Panc1 (cell line): ENCODE data around the gene KRTAP24-1. TPM values are rescaled to one million over a fixed set of nuclear protein-coding genes. Genes with fewer than 3 reads are reported as not detected.

ENCODE experiments used
- ATAC-seq: fragments of 200-7000 bp; cut with Tn5 transposase; 2 replicates; pipeline ENCODE4 v1.9.1; 2020; ENCODE audit warnings: mild to moderate bottlenecking, moderate library complexity
- BruUV-seq: library from RNA; stranded (reverse); fragments of 400-500 nt; replicated peaks from 2 replicates; lab custom pipeline; 2021; lab: Mats Ljungman, UMichigan
- CTCF ChIA-PET: fragments of 300-600 bp; sonication (Branson Sonifier 250); formaldehyde crosslinking; loops from one replicate; lab custom pipeline; 2022; ENCODE audit warnings: antibody characterized with exemption; lab: Charles Lee
- POLR2A ChIA-PET: fragments of 300-600 bp; sonication (Branson Sonifier 250); formaldehyde crosslinking; loops from one replicate; lab custom pipeline; 2022; ENCODE audit warnings: antibody characterized with exemption; lab: Charles Lee
- DNase-seq: peaks from one replicate; pipeline ENCODE4 v3.0.0-alpha.2; 2010; ENCODE audit warnings: low read depth, low spot score
- H3K27ac ChIP-seq: 2 replicates; pipeline ENCODE4 v1.5.1; 2011; ENCODE audit warnings: mild to moderate bottlenecking, low read length, inconsistent platforms
- H3K27me3 ChIP-seq: fragments of 200-500 bp; sonication (Bioruptor generic); 2 replicates; pipeline ENCODE4 v1.6.0; 2014; ENCODE audit warnings: low read length, inconsistent platforms; ENCODE audit not compliant: control insufficient read depth, insufficient read depth
- H3K36me3 ChIP-seq: fragments of 200-500 bp; sonication (Bioruptor generic); 2 replicates; pipeline ENCODE4 v1.5.1; 2014; ENCODE audit warnings: inconsistent platforms, mild to moderate bottlenecking, low read length, moderate library complexity; ENCODE audit not compliant: control insufficient read depth, insufficient read depth
- H3K4me1 ChIP-seq: 2 replicates; pipeline ENCODE4 v1.5.1; 2011; ENCODE audit warnings: inconsistent platforms, mild to moderate bottlenecking, low read length, moderate library complexity; ENCODE audit not compliant: control insufficient read depth, insufficient read depth
- H3K4me3 ChIP-seq, 2 experiments: 2 replicates each; pipeline ENCODE4 v1.5.1; 2011 to 2012; ENCODE audit warnings: low read depth in 2 of 2, low read length in 2 of 2, mild to moderate bottlenecking in 2 of 2, inconsistent platforms in 1 of 2, moderate library complexity in 1 of 2
- H3K9me3 ChIP-seq: fragments of 200-500 bp; sonication (Bioruptor generic); 2 replicates; pipeline ENCODE4 v1.5.1; 2014; ENCODE audit warnings: low read depth, mild to moderate bottlenecking, inconsistent platforms, low read length, moderate library complexity; ENCODE audit not compliant: control insufficient read depth, insufficient read depth
- POLR2AphosphoS5 ChIP-seq: IDR thresholded peaks from 2 replicates; pipeline ENCODE4 v1.6.1; 2012; ENCODE audit warnings: mild to moderate bottlenecking, low read depth, low read length, moderate library complexity
- SIN3A ChIP-seq: IDR thresholded peaks from 2 replicates; pipeline ENCODE4 v1.6.1; 2012; ENCODE audit warnings: low read depth, mild to moderate bottlenecking, low read length, moderate library complexity, borderline replicate concordance; ENCODE audit not compliant: insufficient read depth
- TCF7L2 ChIP-seq: IDR thresholded peaks from 2 replicates; pipeline ENCODE4 v1.6.1; 2011; ENCODE audit warnings: mild to moderate bottlenecking, low read depth, low read length, inconsistent platforms
- in situ Hi-C: cut with HindIII; loops from 2 replicates; pipeline ENCODE4 v1.10.0; 2016; ENCODE audit warnings: low sequenced_read_pairs, low pct_unique_long_range_greater_than_20kb
- intact Hi-C: fragments of 100-400 bp; cut with micrococcal nuclease; formaldehyde crosslinking; loops from one replicate; pipeline ENCODE4 v1.10.0; 2022; ENCODE audit not compliant: unreplicated experiment
- total RNA-seq: library from RNA; stranded (reverse); gene quantifications from one replicate; pipeline ENCODE4 v1.2.1, GENCODE V29; 2021; ENCODE audit not compliant: unreplicated experiment
- TF ChIP-seq, protein P1 (sequence below): fragments of 450-650 bp; IDR thresholded peaks from 2 replicates; pipeline ENCODE4 v1.5.1; 2017; ENCODE audit warnings: mild to moderate bottlenecking
- TF ChIP-seq, protein P2 (sequence below), 2 experiments: IDR thresholded peaks; 2 replicates each; pipeline ENCODE4 v1.6.1; 2011 to 2012; ENCODE audit warnings: low read depth in 2 of 2, control low read depth in 1 of 2, low read length in 1 of 2, mild to moderate bottlenecking in 1 of 2, moderate library complexity in 1 of 2; ENCODE audit not compliant: insufficient read depth in 1 of 2

Gene KRTAP24-1
- total RNA-seq, 1 experiment from 2014 or later, result not detected

DNA sequence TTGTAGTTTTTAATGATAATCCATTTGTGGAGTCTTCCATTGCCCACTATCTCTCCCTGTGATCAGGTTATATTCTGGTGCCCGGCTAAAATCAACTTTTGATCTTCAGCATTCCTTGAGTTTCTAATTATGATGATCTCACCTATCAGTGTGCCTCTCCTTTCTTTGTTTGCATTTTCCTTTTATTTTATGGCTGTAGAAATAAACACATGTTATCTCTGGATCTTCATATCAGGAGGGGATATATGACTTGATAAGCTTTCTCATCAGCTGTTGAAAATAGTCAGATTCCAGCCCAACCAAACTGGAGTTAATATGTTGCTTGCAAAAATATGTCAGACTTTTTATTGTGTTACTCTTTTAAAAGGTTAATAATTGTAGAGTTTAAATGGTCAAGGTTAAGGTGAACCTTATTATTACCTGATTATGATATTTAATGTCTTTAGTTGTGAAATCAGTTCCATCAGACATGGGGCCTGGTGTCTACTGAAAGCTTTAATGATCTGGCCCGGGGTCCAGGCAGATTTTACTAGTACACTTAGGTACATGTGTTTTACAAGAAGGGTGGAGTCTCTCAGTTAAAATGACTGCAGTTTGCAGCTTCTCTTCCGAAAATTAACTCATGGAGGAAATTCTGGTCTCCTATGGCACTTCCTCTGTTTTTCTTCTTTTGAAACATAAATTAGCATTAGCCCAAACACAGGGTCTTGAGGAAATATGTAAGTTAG is 12.8 kb downstream of the KRTAP24-1 start:
- TF ChIP-seq SIN3A (no peak), POLR2AphosphoS5 (no peak)
- TF ChIP-seq, protein P1, sequence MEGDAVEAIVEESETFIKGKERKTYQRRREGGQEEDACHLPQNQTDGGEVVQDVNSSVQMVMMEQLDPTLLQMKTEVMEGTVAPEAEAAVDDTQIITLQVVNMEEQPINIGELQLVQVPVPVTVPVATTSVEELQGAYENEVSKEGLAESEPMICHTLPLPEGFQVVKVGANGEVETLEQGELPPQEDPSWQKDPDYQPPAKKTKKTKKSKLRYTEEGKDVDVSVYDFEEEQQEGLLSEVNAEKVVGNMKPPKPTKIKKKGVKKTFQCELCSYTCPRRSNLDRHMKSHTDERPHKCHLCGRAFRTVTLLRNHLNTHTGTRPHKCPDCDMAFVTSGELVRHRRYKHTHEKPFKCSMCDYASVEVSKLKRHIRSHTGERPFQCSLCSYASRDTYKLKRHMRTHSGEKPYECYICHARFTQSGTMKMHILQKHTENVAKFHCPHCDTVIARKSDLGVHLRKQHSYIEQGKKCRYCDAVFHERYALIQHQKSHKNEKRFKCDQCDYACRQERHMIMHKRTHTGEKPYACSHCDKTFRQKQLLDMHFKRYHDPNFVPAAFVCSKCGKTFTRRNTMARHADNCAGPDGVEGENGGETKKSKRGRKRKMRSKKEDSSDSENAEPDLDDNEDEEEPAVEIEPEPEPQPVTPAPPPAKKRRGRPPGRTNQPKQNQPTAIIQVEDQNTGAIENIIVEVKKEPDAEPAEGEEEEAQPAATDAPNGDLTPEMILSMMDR, result no peak
- TF ChIP-seq, protein P2, sequence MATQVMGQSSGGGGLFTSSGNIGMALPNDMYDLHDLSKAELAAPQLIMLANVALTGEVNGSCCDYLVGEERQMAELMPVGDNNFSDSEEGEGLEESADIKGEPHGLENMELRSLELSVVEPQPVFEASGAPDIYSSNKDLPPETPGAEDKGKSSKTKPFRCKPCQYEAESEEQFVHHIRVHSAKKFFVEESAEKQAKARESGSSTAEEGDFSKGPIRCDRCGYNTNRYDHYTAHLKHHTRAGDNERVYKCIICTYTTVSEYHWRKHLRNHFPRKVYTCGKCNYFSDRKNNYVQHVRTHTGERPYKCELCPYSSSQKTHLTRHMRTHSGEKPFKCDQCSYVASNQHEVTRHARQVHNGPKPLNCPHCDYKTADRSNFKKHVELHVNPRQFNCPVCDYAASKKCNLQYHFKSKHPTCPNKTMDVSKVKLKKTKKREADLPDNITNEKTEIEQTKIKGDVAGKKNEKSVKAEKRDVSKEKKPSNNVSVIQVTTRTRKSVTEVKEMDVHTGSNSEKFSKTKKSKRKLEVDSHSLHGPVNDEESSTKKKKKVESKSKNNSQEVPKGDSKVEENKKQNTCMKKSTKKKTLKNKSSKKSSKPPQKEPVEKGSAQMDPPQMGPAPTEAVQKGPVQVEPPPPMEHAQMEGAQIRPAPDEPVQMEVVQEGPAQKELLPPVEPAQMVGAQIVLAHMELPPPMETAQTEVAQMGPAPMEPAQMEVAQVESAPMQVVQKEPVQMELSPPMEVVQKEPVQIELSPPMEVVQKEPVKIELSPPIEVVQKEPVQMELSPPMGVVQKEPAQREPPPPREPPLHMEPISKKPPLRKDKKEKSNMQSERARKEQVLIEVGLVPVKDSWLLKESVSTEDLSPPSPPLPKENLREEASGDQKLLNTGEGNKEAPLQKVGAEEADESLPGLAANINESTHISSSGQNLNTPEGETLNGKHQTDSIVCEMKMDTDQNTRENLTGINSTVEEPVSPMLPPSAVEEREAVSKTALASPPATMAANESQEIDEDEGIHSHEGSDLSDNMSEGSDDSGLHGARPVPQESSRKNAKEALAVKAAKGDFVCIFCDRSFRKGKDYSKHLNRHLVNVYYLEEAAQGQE (IDR thresholded peaks at IDR 0.05; ENCODE audit: insufficient read depth in 1 of 2, low read depth in 2 of 2, low read length in 1 of 2), result no peak
- ChIA-PET CTCF (no interaction called here), POLR2A (no interaction called here)
- ATAC-seq (no peak), DNase-seq (no peak)
- Histone ChIP-seq H3K36me3 (no peaks in the 10 kb centered on the region), H3K4me1 (no peaks in the 10 kb centered on the region), H3K27ac (no peak overlapping the region), H3K27me3 (no peaks in the 10 kb centered on the region), H3K9me3 (no peaks in the 10 kb centered on the region), H3K4me3 (no peak overlapping the region)
- in situ Hi-C loops, result no loop called here
- no TSS peak for BruUV-seq
- intact Hi-C loops, result no loop called here

DNA sequence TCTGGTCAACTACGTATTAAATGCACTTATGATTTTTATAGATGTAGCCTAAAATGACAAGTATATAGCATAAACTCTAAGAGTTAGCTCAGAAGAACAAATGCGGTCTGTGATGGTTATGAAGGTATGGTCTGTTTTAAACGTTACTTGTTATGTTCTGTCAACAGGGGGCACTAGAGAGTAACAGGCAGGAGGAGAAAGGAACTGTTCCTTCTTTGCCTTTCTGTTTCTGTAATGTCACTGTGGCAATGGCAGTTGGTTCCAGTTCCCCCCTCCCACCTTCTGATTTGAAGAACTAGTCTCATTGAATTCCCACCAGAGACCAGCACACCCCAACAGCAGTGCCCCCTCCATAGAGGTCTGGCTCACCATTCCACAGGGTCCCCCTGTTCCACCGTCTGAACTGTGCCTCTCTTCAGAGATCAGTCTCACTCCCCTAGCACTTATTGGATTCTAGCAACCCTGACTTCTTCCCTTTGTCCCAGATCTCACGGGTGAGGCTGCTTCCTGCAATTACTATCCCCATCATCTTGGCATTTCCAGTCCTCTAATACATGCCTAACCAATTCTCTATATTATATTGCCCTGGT is 14.0 kb downstream of the KRTAP24-1 start:
- in situ Hi-C loops (no loop called here), intact Hi-C loops (no loop called here)
- Histone ChIP-seq H3K27me3 (no peaks in the 10 kb centered on the region), H3K4me1 (no peaks in the 10 kb centered on the region), H3K9me3 (no peaks in the 10 kb centered on the region), H3K4me3 (no peak overlapping the region), H3K27ac (no peak overlapping the region), H3K36me3 (no peaks in the 10 kb centered on the region)
- ATAC-seq (no peak), DNase-seq (no peak)
- CTCF ChIA-PET, result no interaction called here
- BruUV-seq, result no TSS peak
- TF ChIP-seq, protein P1, result no peak
- TF ChIP-seq, protein P2 (IDR thresholded peaks at IDR 0.05; ENCODE audit: insufficient read depth in 1 of 2, low read depth in 2 of 2, low read length in 1 of 2), result no peak
- TF ChIP-seq SIN3A (no peak), POLR2AphosphoS5 (no peak), TCF7L2 (no peak)
- POLR2A ChIA-PET, result no interaction called here
